BLaER1 (cell line): ENCODE measurements around the gene TCERG1L.

Source experiments
- H3K27ac ChIP-seq: shearing (Covaris generic); formaldehyde crosslinking; 2 replicates; pipeline ENCODE4 v1.8.1; 2022
- H3K27me3 ChIP-seq: shearing (Covaris generic); formaldehyde crosslinking; 2 replicates; pipeline ENCODE4 v1.8.1; 2022
- H3K36me3 ChIP-seq: shearing (Covaris generic); formaldehyde crosslinking; 2 replicates; pipeline ENCODE4 v1.8.1; 2022
- H3K4me1 ChIP-seq: shearing (Covaris generic); formaldehyde crosslinking; 2 replicates; pipeline ENCODE4 v1.8.1; 2022
- H3K4me2 ChIP-seq: shearing (Covaris generic); formaldehyde crosslinking; 2 replicates; pipeline ENCODE4 v1.8.1; 2022
- H3K4me3 ChIP-seq: shearing (Covaris generic); formaldehyde crosslinking; 2 replicates; pipeline ENCODE4 v1.8.1; 2022
- H3K9ac ChIP-seq: shearing (Covaris generic); formaldehyde crosslinking; 2 replicates; pipeline ENCODE4 v1.8.1; 2022
- H3K9me3 ChIP-seq: shearing (Covaris generic); formaldehyde crosslinking; 2 replicates; pipeline ENCODE4 v1.8.1; 2022
- H4K20me1 ChIP-seq: shearing (Covaris generic); formaldehyde crosslinking; 2 replicates; pipeline ENCODE4 v1.8.1; 2022
- Cebpa-rat ChIP-seq: shearing (Covaris generic); IDR thresholded peaks from 2 replicates; pipeline ENCODE4 v1.8.1; 2022

TCERG1L gene

DNA sequence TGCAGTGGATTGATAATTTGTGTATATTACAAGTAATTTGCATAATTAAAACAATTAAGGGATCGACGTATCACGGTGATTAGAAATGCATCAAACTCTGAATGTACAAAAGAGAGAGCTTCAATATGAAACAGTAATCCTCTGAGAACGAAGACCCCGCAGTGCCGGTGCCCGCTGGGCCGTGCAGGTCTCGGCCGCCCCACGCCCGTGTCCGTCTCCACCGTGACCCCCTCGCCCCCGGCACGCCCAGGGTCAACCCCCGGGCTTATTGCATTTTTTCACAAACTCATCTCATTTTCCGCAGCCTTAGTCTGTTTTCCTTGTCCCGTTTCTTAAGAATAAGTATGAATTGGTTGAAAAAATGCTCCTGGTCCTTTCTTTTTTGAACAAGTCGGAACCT, 218.6 kb downstream of the TCERG1L start:
- no peak for TF ChIP-seq Cebpa-rat
- Histone ChIP-seq H3K4me3 (no peak overlapping the region), H3K36me3 (peaks cover 3% of the 10 kb centered on the region; the same call in 1 of the 2 replicates), H3K4me2 (peak overlapping the region; percentile 43), H3K4me1 (peaks cover 62% of the 10 kb centered on the region), H4K20me1 (no peaks in the 10 kb centered on the region), H3K9me3 (no peaks in the 10 kb centered on the region), H3K27me3 (no peaks in the 10 kb centered on the region), H3K27ac (0 out of 2 replicates have a peak overlapping the region, but pooled peaks have one; percentile 23), H3K9ac (no peak overlapping the region)

DNA sequence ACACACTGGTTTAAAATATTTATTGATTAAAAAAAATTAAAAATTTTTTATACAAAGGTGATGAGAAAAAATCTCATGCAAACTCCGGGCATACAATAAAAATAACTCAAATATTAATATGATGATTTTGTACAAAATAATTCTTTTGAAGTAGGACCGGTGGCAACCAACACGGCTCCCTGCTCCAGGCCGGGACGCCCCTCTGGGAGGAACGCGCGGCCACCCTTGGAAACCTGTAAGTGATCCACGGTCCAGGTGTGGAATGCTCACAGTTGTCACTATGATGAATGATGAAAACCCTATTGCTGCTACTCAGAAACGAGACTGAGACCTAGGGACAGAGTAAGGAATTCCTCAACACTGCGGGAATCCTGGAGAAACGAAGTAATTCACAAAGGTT, 219.1 kb downstream of the TCERG1L start:
- Histone ChIP-seq H3K36me3 (no peaks in the 10 kb centered on the region), H3K4me1 (peaks cover 62% of the 10 kb centered on the region), H3K27ac (no peak overlapping the region), H4K20me1 (no peaks in the 10 kb centered on the region), H3K27me3 (no peaks in the 10 kb centered on the region), H3K4me3 (no peak overlapping the region), H3K9me3 (no peaks in the 10 kb centered on the region), H3K9ac (no peak overlapping the region), H3K4me2 (no peak overlapping the region)
- no peak for TF ChIP-seq Cebpa-rat

GRCh38 chr10:131091682-131092081, 219.8 kb downstream of the TCERG1L start:
- Histone ChIP-seq H3K36me3 (no peaks in the 10 kb centered on the region), H3K9ac (no peak overlapping the region), H3K9me3 (no peaks in the 10 kb centered on the region), H4K20me1 (no peaks in the 10 kb centered on the region), H3K4me1 (peaks cover 62% of the 10 kb centered on the region), H3K4me3 (no peak overlapping the region), H3K27me3 (no peaks in the 10 kb centered on the region), H3K27ac (no peak overlapping the region), H3K4me2 (peak overlapping the region; percentile 87)
- TF ChIP-seq Cebpa-rat: no peak

DNA sequence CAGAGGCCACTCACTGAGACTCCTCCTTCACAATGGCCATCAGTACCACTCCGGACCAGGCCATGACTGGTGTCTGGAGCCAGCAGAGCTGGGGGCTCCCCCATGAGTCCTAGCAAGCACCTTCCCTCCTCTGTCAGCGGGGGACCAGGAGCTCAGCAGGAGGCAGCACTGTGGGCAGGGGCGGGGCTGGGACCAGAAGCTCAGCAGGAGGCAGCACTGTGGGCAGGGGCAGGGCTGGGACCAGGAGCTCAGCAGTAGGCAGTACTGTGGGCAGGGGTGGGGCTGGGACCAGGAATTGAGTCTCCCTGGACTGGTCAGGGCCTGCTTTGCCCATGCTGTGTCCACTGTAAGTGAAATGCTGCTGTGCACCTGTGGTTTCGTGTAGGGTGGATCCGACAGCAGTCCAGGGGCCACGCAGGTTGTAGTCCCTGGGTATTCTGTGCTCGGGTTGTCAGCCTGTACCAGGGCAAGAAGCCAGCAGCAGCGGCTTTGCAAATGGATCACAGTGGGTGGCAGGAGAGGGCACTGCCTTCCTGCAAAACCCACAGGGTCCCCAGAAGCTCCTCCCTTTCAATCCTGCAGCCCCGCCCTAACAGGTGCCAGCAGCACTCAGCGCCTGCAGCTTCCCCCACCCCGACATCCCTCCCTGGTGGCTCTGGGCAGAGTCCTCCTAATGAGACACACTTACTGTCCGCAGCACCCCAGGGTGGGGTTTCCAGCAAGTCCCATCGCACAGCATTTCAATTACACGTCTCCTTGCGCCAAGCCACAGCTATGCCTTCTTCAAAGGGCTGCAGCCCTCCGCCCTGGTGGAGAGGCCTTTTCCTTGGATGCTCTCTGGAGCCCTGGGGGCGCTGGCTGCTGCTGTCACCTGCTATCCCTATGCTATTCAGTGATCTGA, 220.5 kb downstream of the TCERG1L start:
- Histone ChIP-seq H3K27ac (peak overlapping the region; percentile 38; the same call in 1 of the 2 replicates), H3K4me3 (0 out of 2 replicates have a peak overlapping the region, but pooled peaks have one; percentile 12), H3K4me1 (peaks cover 62% of the 10 kb centered on the region), H3K4me2 (peak overlapping the region; percentile 87), H3K27me3 (no peaks in the 10 kb centered on the region), H3K9me3 (no peaks in the 10 kb centered on the region), H4K20me1 (no peaks in the 10 kb centered on the region), H3K36me3 (no peaks in the 10 kb centered on the region), H3K9ac (no peak overlapping the region)
- TF ChIP-seq Cebpa-rat: no peak

- Histone ChIP-seq H3K27me3 (no peaks in the 10 kb centered on the region), H3K27ac (no peak overlapping the region), H3K4me1 (peaks cover 68% of the 10 kb centered on the region), H3K36me3 (no peaks in the 10 kb centered on the region), H4K20me1 (no peaks in the 10 kb centered on the region), H3K9ac (no peak overlapping the region), H3K9me3 (no peaks in the 10 kb centered on the region), H3K4me3 (no peak overlapping the region), H3K4me2 (peak overlapping the region; percentile 87)
- no peak for TF ChIP-seq Cebpa-rat
These were observed 221.7 kb downstream of the TCERG1L start for GRCh38 chr10:131089861-131090260.

DNA sequence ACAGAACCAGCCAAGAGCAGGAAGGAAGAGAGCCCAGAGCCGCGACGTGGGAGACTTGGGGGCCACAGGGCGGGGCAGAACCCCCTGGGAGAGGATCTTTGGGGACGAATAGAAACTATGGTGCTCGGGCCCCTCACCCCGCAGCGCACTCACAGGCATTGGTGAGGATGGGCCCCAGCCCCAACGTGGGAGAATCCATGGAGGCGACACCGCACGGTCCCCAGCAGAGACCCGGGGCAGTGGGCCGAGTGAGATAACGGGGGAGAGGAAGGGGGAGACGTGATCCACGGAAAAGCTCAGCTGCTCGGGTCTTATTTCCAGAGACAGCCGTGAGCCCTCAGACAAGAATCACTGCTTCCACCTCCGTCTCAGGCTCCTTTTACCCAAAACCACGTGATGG, 222.4 kb downstream of the TCERG1L start:
- no peaks in the 10 kb centered on the region for H3K36me3 ChIP-seq
- H3K9ac ChIP-seq: no peak overlapping the region
- no peaks in the 10 kb centered on the region for H3K9me3 ChIP-seq
- no peak overlapping the region for H3K27ac ChIP-seq
- no peaks in the 10 kb centered on the region for H4K20me1 ChIP-seq
- peak overlapping the region; percentile 87 for H3K4me2 ChIP-seq
- TF ChIP-seq Cebpa-rat: no peak
- no peaks in the 10 kb centered on the region for H3K27me3 ChIP-seq
- H3K4me3 ChIP-seq: no peak overlapping the region
- peaks cover 68% of the 10 kb centered on the region for H3K4me1 ChIP-seq

DNA sequence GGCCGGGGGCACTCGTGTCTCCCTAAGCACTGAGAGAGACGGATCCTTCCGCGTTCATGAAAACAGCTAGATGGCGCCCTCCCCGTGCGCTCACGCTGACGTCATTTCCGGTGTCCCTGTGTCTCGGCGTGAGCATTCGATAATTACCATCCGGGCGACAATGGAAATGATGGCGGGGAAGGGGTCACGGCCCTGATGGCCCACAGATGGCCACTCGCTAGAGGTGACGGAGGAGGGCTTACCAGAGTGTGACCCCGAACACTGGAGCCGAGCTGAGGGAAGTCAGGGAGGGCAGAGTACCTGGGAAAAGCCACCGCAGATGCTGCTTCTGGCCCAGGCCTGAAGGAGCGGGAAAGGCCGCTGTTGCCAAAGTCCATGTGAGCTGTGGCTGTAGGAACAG, 222.9 kb downstream of the TCERG1L start:
- no peak overlapping the region for H3K4me3 ChIP-seq
- H3K9me3 ChIP-seq: no peaks in the 10 kb centered on the region
- H3K9ac ChIP-seq: no peak overlapping the region
- no peaks in the 10 kb centered on the region for H4K20me1 ChIP-seq
- H3K27me3 ChIP-seq: no peaks in the 10 kb centered on the region
- H3K4me1 ChIP-seq: peaks cover 68% of the 10 kb centered on the region
- H3K27ac ChIP-seq: no peak overlapping the region
- peak overlapping the region; percentile 87 for H3K4me2 ChIP-seq
- no peak for TF ChIP-seq Cebpa-rat
- H3K36me3 ChIP-seq: no peaks in the 10 kb centered on the region

DNA sequence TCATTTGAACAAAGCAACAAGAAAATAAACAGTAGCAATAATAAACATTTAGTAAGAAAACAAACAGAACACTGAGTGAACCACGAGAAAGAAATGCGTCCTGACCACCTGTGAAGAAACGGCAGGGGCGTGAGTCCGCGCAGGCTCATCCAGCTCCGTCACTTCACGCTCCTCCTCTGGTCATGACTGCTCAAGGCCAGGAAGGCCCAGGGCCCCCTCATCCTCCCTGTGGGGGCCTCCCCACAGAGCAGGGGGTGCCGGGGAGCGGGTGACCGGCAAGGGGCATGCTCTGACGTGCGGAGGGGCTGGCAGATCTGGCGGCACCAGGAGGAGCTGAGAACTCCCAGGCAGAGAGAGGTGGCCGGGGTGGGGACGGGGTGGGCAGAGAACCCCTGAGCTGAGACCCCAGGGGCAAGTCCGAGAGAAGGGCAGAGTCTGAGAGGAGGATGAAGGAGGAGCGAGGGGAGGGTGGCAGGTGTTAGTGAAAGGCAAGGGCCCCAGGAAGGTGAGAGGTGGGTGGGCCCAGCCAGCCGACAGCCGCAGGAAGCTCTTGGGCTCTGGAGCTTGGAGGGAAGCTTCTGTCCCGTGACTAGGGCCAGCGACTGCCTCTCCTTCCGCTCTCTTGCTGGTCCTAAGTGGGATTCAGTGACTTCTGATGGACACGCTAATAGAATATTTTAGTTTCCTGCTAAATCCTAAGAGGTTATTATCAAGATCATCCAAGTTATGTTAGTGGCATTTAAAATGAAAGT, 223.9 kb downstream of the TCERG1L start:
- H3K36me3 ChIP-seq: no peaks in the 10 kb centered on the region
- no peak overlapping the region for H3K9ac ChIP-seq
- H3K4me3 ChIP-seq: no peak overlapping the region
- H3K27ac ChIP-seq: no peak overlapping the region
- H3K4me1 ChIP-seq: peaks cover 70% of the 10 kb centered on the region
- no peaks in the 10 kb centered on the region for H4K20me1 ChIP-seq
- H3K27me3 ChIP-seq: no peaks in the 10 kb centered on the region
- H3K4me2 ChIP-seq: no peak overlapping the region
- no peaks in the 10 kb centered on the region for H3K9me3 ChIP-seq
- no peak for TF ChIP-seq Cebpa-rat

- Histone ChIP-seq H3K4me1 (peaks cover 75% of the 10 kb centered on the region), H3K27me3 (no peaks in the 10 kb centered on the region), H3K9ac (no peak overlapping the region), H3K4me3 (no peak overlapping the region), H4K20me1 (no peaks in the 10 kb centered on the region), H3K4me2 (no peak overlapping the region), H3K27ac (no peak overlapping the region), H3K36me3 (no peaks in the 10 kb centered on the region), H3K9me3 (no peaks in the 10 kb centered on the region)
- TF ChIP-seq Cebpa-rat: no peak
These were observed 225.0 kb downstream of the TCERG1L start for GRCh38 chr10:131086511-131086910.

DNA sequence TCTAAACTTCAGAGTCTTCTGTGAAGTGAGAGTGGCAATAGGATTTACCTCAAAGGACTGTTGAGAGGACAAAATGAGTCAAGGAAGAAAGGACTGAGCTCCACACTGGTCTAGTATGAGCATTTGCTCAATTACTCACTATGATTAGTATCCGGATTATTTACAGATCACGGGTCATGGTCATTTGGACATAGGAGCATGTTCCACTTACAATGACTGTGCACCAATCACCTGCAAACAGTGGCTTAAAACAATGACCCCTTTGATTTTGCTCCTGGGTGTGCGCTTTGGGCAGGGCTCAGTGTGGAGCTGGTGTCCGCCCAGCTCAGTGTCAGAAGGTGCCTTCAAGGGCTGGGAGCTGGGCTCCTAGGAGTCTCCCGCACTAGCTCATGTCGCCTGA, 225.4 kb downstream of the TCERG1L start:
- peaks cover 75% of the 10 kb centered on the region for H3K4me1 ChIP-seq
- no peaks in the 10 kb centered on the region for H3K9me3 ChIP-seq
- no peak overlapping the region for H3K9ac ChIP-seq
- H3K36me3 ChIP-seq: no peaks in the 10 kb centered on the region
- no peak overlapping the region for H3K4me2 ChIP-seq
- no peak for TF ChIP-seq Cebpa-rat
- H3K4me3 ChIP-seq: no peak overlapping the region
- H3K27me3 ChIP-seq: no peaks in the 10 kb centered on the region
- no peaks in the 10 kb centered on the region for H4K20me1 ChIP-seq
- H3K27ac ChIP-seq: no peak overlapping the region
